ENCODE data around the gene SERPINC1. TPM values are rescaled to one million over a fixed set of nuclear protein-coding genes. Genes with fewer than 3 reads are reported as not detected.

SERPINC1 gene
- total and polyA plus RNA-seq, 9 of the 15 experiments (the other 6 are each of a cell fraction or from before 2014, with no cell fraction given): 0.07 to 1.2 (median 0.50) TPM

GRCh38 chr1:173867141-173867752 is 49.9 kb downstream of the SERPINC1 start (continued):
- TF ChIP-seq E2F8 (IDR thresholded peaks at IDR 0.05; ENCODE audit: low read depth, partially characterized antibody) (no peak), RBM25 (IDR thresholded peaks at IDR 0.05; ENCODE audit: low read depth, low read length, severe bottlenecking) (peak; percentile 42), EGR1 (conservative IDR thresholded peaks at IDR 0.05) (no peak), ARID2 (IDR thresholded peaks at IDR 0.05) (no peak), CBFA2T2 (conservative IDR thresholded peaks at IDR 0.05) (no peak), CSDE1 (IDR thresholded peaks at IDR 0.05) (no peak), CEBPB (tag; IDR thresholded peaks at IDR 0.05) (no peak), SP1 (CRISPR knock-in tag; IDR thresholded peaks at IDR 0.05) (no peak), NCOR1 (IDR thresholded peaks at IDR 0.05) (no peak), POLR2A (conservative IDR thresholded peaks at IDR 0.05) (0 out of 2 replicates have a peak, but pooled peaks have one; percentile 9), ZNF263 (CRISPR knock-in tag; IDR thresholded peaks at IDR 0.05; ENCODE audit: borderline replicate concordance) (no peak), ZNF143 (CRISPR knock-in tag; IDR thresholded peaks at IDR 0.05) (no peak; the same call in 1 of the 2 replicates), ZNF12 (CRISPR knock-in tag; IDR thresholded peaks at IDR 0.05) (no peak; the same call in 1 of the 2 replicates), CHD2 (IDR thresholded peaks at IDR 0.05; ENCODE audit: low read depth, low read length) (no peak; the same call in 1 of the 2 replicates), COPS2 (conservative IDR thresholded peaks at IDR 0.05) (no peak), POLR2B (IDR thresholded peaks at IDR 0.05; ENCODE audit: low read depth, partially characterized antibody) (no peak), FOXA3 (CRISPR knock-in tag; conservative IDR thresholded peaks at IDR 0.05 in 1 of 2, IDR thresholded peaks at IDR 0.05 in 1 of 2) (peak in 1 of 2 experiments; percentile 65; a peak in 1 of 4 replicates), ETS1 (conservative IDR thresholded peaks at IDR 0.05; ENCODE audit: control insufficient read depth, low read depth, low read length) (no peak; the same call in 1 of the 2 replicates), RBM15 (IDR thresholded peaks at IDR 0.05; ENCODE audit: insufficient read depth, low read length) (no peak), HES1 (IDR thresholded peaks at IDR 0.05; ENCODE audit: low read depth) (no peak)
- TF ChIP-seq, protein P1, sequence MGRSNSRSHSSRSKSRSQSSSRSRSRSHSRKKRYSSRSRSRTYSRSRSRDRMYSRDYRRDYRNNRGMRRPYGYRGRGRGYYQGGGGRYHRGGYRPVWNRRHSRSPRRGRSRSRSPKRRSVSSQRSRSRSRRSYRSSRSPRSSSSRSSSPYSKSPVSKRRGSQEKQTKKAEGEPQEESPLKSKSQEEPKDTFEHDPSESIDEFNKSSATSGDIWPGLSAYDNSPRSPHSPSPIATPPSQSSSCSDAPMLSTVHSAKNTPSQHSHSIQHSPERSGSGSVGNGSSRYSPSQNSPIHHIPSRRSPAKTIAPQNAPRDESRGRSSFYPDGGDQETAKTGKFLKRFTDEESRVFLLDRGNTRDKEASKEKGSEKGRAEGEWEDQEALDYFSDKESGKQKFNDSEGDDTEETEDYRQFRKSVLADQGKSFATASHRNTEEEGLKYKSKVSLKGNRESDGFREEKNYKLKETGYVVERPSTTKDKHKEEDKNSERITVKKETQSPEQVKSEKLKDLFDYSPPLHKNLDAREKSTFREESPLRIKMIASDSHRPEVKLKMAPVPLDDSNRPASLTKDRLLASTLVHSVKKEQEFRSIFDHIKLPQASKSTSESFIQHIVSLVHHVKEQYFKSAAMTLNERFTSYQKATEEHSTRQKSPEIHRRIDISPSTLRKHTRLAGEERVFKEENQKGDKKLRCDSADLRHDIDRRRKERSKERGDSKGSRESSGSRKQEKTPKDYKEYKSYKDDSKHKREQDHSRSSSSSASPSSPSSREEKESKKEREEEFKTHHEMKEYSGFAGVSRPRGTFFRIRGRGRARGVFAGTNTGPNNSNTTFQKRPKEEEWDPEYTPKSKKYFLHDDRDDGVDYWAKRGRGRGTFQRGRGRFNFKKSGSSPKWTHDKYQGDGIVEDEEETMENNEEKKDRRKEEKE (IDR thresholded peaks at IDR 0.05; ENCODE audit: borderline replicate concordance in 1 of 2, control insufficient read depth in 1 of 2, low read depth in 2 of 2, low read length in 1 of 2): no peak

Data from K562 (cell line).